SKM-1 (cell line): ENCODE data around the gene NBPF1.
"Not testable (repeated sequence)": the region's sequence is repeated elsewhere in the genome, so short reads cannot be mapped to it uniquely, and the experiment has no call there.

Source experiments
- DNase-seq: peaks from one replicate; lab custom pipeline; 2025; ENCODE audit not compliant: unreplicated experiment; lab: John Stamatoyannopoulos, UW

NBPF1 gene

DNA sequence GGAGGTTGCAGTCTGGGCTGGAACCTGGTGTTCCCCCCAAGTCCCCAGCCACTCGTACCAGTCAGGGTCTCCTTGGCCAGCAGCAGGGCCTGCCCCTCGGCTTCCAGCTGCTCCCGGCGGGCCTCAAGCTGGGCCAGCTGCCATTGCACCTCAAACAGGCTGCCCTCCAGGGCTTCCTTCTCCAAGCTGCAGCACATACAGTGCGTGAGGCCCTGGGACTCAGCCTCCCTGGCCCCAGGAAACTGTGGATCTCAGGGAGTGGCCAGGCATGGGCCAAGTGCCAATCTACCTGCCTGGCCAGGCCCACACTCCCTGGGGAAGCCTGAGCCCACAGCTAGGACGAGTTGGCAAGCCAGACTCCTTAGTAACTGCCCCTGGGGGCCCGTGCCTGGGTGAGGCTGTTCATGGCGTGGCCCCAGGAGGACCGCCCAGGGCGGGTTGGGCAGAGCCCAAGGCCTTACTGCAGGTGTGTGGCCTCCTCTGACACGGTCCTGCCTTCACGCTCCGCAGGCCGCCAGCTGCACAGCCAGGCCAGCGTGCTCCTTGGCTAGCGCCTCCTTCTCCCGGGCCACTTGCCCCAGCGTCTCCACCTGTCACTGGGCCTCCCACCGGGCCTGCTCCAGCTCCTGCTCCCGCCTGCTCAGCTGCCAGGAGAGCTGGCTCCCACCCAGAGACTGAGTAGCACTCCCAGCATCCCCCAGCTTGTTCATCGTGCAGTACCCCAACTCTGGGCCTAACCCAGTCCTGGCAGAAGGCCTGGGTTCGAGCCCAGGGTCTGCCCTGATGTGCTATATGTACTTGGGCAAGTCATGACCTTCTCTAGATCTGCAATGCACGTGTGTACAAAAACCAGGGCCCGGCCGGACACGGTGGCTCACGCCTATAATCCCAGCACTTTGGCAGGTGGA, 10.7 kb upstream of the NBPF1 start:
- DNase-seq: not testable (repeated sequence)

DNA sequence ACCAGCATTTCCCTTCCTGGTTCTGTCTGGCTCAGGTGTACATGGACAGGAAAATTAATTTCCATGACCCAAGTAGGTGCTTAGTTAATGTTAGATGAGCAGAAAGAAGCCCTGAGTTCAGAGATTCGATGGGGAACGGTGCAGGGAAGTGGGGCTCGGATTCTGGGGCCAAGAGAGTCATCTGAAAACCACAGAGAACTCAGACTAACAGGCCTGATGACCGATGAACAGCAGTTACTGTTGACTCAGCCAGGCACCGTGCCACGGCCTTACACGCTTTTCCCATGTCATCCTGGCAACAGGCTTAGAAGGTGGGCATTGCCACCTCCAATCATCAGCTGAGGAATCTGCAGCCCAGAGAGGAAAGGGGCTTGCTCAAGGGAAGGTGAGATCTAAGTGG, 10.0 kb upstream of the NBPF1 start:
- not testable (repeated sequence) for DNase-seq

DNA sequence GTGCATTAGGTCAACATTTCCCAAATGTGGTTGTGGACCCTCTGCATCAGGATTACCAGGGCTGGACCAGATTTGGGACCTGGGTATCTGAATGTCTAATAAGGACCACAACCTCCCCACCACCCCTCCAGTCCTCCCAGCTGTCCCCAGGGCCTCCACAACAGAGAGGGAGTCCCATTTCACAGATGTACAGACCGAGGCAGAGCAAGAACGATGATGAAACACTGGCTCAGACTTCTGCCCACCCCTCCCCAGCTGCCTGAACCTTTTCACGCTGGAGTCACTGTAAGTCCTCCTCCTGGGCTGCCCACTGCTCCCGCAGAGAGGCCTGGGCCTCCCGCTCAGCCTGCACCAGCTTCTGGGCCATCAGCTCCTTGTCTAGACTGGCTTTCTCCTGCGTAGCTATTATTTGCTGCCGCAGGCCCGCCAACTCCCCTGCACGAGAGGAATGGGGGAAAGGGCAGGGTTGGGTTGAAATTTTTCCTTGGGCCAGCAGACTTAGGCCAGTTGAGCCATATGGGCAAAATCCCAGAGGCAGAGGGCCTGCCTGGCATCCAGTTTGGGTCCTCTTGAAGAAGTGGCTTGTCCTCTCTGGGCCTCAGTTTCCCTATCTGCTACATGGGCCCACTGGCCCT, 8.4 kb upstream of the NBPF1 start:
- DNase-seq: not testable (repeated sequence)

DNA sequence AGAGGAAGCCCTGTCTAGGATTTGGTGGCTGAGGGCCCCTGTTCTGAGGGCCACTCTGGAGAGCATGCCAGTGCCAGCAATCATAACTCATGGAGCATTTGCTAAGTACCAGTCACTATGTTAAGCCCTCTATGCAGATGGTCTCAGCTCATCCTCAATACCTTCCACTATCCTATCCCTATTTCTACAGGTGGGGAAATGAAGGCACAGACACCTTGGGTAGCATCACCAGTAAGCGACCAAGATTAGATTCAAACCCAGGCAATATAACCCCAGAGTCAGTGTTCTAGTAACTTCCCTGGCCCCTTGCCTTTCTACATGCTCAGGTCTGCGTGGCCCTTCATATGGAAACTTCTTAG, 7.9 kb upstream of the NBPF1 start:
- no peak for DNase-seq

DNA sequence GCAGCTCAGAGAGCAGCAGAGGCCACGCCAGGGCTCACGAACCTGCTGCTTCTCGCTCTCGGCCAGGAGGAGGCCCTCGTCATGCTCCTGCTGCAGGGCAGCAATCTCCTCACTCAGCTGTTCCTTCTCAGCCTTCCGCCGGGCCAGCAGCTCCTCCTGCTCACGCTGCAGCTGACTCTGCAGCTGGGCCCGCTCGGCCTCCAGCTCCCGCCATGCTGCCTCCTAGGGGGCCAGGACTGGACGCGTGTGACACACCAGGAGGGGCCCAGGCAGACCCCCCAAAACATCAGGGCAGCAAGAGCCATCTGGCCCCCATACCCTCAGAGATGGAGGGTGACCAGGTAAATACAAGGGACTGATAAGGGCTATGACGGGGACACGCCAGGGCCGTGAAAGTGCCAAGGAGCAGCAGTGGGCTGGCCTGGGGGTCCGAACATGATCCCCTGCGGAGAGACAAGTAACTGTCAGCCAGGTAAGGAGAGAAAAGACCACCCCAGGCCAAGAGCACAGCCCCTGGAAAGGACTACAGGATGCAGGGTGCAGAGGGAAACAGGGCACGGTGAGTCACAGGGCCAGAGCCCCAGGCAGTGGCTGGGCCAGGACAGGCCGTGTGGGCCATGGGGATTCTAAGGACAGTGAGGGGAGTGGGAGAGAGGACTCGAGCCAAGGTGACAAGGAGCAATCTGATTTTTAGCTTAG, 6.6 kb upstream of the NBPF1 start:
- DNase-seq: not testable (repeated sequence)

DNA sequence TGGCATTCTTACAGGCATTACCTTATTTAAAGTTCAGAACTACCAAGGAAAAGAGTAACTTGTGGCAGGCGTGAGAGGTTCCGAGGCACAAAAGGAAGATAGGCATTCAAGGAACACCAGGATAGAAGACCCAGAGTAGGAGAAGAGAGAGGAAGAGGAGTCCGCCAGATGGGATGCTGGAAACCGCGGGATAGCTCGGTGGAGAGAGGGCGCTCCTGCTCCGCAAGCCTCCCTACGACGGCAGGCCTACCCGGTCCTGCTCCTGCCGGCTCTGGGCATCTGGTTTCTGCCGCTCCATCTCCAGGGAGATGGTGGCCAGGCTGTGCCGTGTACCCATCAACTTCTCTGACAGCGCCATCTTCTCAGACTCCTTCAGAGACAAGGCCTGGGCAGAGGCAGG, 5.4 kb upstream of the NBPF1 start:
- DNase-seq: no peak

DNA sequence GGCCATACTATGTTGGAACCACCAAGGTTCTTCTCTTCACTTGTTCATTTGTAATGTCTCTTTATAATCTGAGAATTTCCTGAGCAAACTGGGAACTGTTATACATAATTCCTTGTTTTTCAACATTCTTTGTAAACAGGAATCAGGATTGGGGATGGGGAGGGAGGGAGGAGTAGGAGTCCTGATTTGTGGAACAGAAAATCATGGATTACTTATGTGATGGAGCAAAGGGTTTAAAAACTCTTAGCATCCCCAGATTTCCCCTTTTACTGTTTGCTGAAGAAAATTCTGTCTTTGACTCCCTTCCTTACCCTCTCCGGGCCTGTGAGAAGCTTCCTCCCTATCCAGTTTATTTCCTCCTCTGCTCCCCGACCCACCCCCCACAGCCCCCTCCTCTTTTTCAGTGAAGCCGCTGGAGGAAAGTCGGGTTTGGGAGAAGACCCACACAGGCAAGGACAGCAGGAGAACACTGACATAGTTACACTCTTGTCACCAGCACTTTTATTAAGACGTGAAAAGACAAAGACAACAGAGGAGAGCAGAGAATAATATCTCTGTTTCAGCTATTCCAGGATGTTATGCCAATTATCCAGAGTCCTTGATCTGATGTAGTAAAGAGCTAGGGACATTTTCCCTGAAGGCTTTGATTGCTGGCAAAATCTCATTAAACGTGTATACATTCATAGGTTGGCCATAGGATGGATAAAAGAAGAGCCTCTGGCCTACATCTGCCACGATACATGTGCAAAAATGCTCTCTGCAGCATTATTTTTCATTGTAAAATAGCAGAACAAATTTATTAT, 4.6 kb upstream of the NBPF1 start:
- DNase-seq: no peak

DNA sequence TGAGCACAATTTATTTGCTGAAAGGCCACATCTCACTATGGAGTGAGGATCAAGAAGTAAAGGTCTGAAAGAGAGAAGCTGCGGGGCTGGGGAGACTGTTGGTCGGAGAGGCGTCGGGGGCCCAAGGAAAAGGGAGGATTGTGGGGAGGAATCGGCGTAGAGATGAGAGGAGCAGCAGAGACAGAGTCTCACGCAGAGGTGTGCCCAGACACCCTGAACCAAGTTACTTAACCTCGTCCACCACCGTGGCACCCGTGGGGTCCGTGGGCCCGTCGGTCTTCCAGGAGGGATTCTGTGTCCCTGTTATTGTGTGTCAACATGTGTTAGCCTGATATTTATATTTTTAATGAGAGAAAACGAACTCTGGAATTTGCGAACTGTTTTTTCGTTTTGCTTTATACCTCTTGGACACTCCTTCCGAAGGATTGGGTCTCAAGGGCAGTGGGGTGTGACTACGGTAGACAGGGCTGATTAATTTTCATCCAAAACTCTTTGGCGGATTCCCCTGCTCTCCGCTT, 3.8 kb upstream of the NBPF1 start:
- no peak for DNase-seq

DNA sequence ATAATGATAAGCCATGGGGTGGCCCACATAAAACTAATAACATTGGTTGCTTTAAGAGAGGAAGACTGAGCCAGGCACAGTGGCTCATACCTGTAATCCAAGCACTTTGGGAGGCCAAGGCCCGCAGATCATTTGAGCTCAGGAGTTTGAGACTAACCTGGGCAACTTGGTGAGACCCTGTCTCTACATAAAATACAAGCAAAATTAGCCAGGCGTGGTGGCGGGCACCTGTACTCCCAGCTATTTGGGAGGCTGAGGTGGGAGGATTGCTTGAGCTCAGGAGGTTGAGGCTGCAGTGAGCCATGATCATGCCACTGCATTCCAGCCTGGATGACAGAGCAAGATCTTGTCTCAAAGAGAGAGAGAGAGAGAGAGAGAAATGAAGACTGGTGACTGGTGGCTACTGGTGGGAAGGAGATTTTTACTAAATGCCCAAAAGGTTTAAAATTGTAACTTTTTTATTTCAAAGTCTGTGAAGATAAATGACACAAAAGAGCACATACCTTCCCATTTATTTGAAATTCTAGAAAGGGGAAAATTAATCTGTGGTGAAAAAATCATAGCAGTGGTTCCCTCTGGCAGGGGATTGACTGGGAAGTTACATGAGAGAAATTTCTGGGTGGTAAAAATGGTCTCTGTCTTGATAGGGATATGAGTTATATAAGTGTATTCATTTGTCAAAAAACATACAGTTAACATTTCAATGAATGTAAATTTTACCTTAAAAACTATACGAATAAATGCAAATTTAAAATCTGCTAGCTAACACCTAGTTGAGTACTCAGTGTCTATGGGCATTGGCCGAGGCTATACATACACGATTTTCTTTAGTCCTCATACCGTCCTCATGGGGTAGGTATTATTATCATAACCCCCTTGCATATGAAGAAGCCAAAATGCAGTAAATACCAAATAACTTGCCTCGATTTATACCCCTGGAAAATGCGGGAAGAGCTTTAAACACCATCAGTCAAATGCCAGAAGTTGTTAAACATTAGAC, 2.2 kb upstream of the NBPF1 start:
- DNase-seq: no peak

DNA sequence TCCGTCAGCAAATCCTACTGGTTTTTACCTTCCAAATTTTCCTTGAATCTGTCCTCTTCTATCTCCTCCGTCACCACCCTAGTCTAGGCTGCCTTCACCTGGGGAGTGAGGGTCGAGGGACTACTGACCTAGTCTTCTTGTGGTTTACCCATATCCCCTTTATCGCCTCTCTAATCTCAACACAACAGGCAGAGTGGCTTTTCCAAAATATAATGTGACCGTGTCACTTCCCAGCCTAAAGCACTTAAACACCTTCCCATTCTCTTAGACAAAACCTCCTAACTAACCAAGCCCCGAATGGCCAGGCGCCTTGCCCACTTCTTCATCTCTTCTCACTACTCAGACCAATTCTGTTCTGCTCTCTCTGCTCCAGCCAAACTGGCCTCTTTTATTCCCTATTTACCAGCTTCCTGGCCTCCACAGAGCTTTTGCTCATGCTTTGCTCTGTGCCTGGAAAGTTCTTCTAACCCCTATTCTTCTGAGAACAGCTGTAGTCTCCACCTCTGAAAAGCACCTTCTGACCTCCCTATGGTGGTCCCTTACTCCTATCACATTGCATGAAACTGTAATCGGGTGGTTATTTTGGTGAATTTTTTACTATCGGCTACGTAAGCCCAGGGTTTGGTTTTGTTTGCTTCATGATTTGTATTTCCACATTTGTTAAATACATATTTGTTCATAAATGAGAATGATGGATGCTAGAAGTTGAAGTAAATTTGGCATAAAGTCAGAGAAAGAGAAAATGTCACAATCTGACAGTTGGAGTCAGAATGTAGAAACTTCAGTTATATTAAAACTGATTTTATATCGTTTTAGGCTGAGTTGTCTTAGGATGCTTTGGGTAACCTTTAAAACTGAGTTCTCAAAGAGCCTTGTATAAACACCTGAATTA, 1.2 kb upstream of the NBPF1 start:
- DNase-seq: no peak

DNA sequence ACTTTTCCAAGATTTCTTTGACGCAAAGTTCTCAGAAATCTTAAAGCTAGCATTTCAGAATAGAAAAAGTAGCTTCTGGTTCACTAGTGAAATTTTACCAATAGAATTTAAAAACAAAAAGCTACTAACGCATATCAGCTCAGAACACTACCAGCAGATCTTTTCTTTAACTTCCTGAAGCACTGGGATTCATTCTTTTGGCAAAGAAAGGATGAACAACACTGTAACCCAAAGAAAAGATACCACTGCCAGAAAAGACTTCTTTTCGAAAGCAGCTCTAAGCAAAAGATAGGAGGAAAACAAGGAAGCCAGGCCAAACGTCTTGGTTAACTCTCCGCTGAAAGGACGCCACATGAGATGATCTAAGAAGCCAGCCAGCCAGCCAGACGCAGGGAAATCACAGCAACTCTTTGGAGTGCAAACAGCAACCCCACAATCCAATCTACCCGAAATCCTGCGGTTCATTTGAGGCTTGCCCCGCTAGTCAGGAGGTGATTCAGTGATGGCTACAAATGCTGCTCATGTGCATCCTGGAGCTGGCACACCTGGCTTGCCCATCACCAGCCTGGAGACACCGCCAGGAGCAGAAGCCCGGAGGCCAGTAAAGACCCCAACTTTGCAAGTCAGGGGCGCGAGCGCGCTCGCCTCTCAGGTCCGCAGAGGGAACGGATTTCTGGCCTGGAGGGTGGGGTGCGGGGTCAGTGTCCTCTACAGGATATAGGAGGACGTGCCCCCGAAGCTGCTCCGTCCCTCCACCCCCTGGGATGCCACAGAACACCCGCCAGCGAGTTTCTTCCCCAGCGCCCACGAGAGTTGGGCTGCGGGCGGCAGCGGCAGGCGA, 812 bp downstream of the NBPF1 start:
- DNase-seq: no peak

DNA sequence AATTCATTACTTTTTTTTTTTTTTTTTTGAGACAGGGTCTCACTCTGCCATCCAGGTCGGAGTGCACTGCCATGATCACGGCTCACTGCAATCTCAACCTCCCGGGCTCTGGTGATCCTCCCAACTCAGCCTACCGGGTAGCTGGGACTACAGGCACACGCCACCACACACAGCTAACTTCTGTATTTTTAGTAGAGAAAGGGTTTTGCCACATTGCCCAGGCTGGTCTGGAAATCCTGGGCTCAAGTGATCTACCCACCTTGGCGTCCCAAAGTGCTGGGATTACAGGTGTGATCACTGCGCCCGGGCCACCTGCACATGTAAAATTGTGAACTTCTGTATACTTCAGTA, 1.4 kb downstream of the NBPF1 start:
- DNase-seq: not testable (repeated sequence)

DNA sequence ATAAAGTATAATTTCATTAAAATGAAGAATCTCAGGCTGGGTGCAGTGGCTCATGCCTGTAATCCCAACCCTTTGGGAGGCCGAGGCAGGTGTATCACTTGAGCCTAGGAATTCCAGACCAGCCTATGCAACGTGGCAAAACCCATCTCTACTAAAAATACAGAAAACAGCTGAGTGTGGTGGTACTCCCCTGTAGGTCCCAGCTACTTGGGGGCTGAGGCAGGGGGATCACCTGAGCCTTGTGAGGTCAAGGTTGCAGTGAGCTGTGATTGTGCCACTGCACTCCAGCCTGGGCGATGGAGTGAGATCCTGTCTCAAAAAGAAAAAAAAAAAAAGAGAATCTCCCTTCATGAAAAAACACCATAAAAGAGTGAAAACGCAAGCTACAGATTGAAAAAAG, 2.2 kb downstream of the NBPF1 start:
- not testable (repeated sequence) for DNase-seq

DNA sequence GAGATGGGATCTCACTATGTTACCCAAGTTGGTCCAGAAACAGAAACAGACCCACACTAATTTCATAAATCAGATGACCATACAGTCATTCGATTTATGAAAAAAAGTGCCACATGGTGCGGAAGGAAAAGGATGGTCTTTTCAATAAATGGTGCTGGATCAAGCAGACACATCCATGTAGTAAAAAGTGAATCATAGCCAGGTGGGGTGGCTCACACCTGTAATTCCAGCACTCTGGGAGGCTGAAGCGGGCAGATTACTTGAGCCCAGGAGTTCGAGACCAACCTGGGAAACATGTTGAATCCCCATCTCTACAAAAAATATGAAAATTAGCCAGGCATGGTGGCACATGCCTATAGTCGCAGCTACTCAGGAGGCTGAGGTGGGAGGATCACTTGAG, 2.8 kb downstream of the NBPF1 start:
- not testable (repeated sequence) for DNase-seq

DNA sequence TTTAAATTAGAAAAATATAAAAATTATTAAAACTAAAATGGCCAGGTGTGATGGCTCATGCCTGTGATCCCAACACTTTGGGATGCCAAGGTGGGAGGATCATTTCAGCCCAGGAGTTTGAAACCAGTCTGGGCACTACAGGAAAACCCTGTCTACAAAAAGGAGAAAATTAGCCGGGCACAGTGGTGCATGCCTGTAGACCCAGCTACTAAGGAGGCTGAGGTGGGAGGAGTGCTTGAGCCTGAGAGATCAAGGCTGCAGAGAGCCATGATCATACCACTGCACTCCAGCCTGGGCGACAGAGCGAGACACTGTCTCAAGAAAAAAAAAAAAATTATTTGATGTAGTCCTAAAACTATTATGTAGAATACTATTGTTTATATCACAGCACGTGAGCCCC, 3.6 kb downstream of the NBPF1 start:
- DNase-seq: not testable (repeated sequence)

DNA sequence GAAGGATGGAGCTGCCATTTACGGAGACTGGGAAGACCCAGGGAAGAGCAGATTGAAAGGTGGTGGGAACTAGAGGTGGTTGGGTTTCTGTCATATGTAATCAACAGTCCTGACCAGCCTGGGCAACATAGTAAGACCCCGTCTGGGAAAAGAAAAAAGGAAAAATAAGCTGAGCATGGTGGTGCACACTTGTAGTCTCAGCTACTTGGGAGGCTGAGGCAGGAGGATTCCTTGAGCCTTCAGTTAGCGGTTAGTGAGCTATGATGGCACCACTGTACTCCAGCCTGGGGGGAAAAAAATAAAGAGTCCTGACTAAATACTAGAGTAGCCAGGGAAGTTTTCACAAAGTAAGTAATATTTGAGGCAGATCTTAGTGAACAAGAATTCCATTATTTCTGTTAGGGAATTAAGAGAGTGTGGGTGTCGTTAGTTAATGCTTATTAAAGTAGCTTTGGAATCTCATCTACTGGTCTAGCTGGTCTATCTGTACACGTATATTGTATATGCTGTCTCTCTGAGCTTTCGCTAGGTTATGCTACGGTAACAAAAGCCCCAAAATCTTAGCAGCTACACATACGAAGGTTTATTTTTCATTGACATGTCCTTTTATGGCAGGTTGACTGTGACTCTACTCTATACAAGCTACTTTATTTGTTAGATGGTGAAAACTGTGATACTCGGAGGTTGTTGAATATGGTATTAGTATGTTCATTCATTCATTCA, 4.4 kb downstream of the NBPF1 start:
- DNase-seq: no peak
